ENCODE results near the gene SIX3. TPM values are rescaled to one million over a fixed set of nuclear protein-coding genes. Genes with fewer than 3 reads are reported as not detected.

The SIX3 gene
- polyA plus RNA-seq, result not detected
- long read RNA-seq, donor 1, result 0 reads
- long read RNA-seq, donor 2, result 0 reads
- long read RNA-seq, donor 3, result 0 reads
- long read RNA-seq, donor 4, result 0 reads
- long read RNA-seq, donor 5, result 0 reads
- long read RNA-seq, donor 6, result 0 reads
- long read RNA-seq, donor 7, result 0 reads
- long read RNA-seq, donor 8, result 0 reads
- long read RNA-seq, donor 9, result 0 reads
- long read RNA-seq, donor 10, result 0 reads

GRCh38 chr2:44941551-44942234 is at the start of gene SIX3:
SIX3 (plus strand) TSS chr2:44941702; CDS start chr2:44942105, 403 bp downstream.
- peaks cover 25 to 98% (median 70%) of the 10 kb centered on the region in 3 donors for H3K27me3 ChIP-seq (ENCODE audit: control insufficient read depth in 3 of 3, insufficient read depth in 3 of 3, low read length in 3 of 3)
- H3K36me3 ChIP-seq (ENCODE audit: control insufficient read depth in 3 of 3, insufficient read depth in 2 of 3, low read depth in 1 of 3, low read length in 3 of 3), result no peaks in the 10 kb centered on the region
- peak in 1 of 2 donors; percentile 18 for DNase-seq
- H3K27ac ChIP-seq (ENCODE audit: low read depth in 1 of 3, low read length in 2 of 3), result no peak within 1 kb of the TSS
- FAIRE-seq, result no peak
- peaks cover 1 to 4% of the 10 kb centered on the region in 2 donors for H3K9me3 ChIP-seq (ENCODE audit: control insufficient read depth in 2 of 2, insufficient read depth in 1 of 2, low read depth in 1 of 2, low read length in 1 of 2)
- peaks cover 0 to 11% (median 6%) of the 10 kb centered on the region in 3 donors for H3K4me1 ChIP-seq (ENCODE audit: control insufficient read depth in 3 of 3, insufficient read depth in 2 of 3, low read depth in 1 of 3, low read length in 2 of 3)
- H3K4me3 ChIP-seq (ENCODE audit: low read depth in 1 of 3, low read length in 3 of 3), result peak within 1 kb of the TSS in 1 of 3 donors; percentile 43
- 2 to 3% (median 3%) methylated on average over 38 to 39 of the region's 39 CpGs for WGBS, 3 donors

- Histone ChIP-seq H3K4me3 (ENCODE audit: low read depth in 1 of 3, low read length in 3 of 3) (no peak overlapping the region), H3K4me1 (ENCODE audit: control insufficient read depth in 3 of 3, insufficient read depth in 2 of 3, low read depth in 1 of 3, low read length in 2 of 3) (no peaks in the 10 kb centered on the region), H3K27ac (ENCODE audit: low read depth in 1 of 3, low read length in 2 of 3) (no peak overlapping the region), H3K9me3 (ENCODE audit: control insufficient read depth in 2 of 2, insufficient read depth in 1 of 2, low read depth in 1 of 2, low read length in 1 of 2) (peaks cover 0 to 9% of the 10 kb centered on the region in 2 donors), H3K27me3 (ENCODE audit: control insufficient read depth in 3 of 3, insufficient read depth in 3 of 3, low read length in 3 of 3) (peaks cover 0 to 2% (median 2%) of the 10 kb centered on the region in 3 donors), H3K36me3 (ENCODE audit: control insufficient read depth in 3 of 3, insufficient read depth in 2 of 3, low read depth in 1 of 3, low read length in 3 of 3) (no peaks in the 10 kb centered on the region)
- no peak for FAIRE-seq
- DNase-seq, result no peak
- 29 to 58% (median 46%) methylated on average over 8 of the region's 8 CpGs for WGBS, 3 donors
These were observed 47.4 kb upstream of the SIX3 start for GRCh38 chr2:44894058-44894457.

- FAIRE-seq, result no peak
- H3K4me3 ChIP-seq (ENCODE audit: low read depth in 1 of 3, low read length in 3 of 3), result no peak overlapping the region
- H3K27ac ChIP-seq (ENCODE audit: low read depth in 1 of 3, low read length in 2 of 3), result no peak overlapping the region
These were observed 46.4 kb upstream of the SIX3 start for GRCh38 chr2:44895061-44895460.

GRCh38 chr2:44897406-44897805 is 44.1 kb upstream of the SIX3 start:
- Histone ChIP-seq H3K4me3 (ENCODE audit: low read depth in 1 of 3, low read length in 3 of 3) (no peak overlapping the region), H3K36me3 (ENCODE audit: control insufficient read depth in 3 of 3, insufficient read depth in 2 of 3, low read depth in 1 of 3, low read length in 3 of 3) (no peaks in the 10 kb centered on the region), H3K27me3 (ENCODE audit: control insufficient read depth in 3 of 3, insufficient read depth in 3 of 3, low read length in 3 of 3) (peaks cover 0 to 15% (median 2%) of the 10 kb centered on the region in 3 donors), H3K27ac (ENCODE audit: low read depth in 1 of 3, low read length in 2 of 3) (no peak overlapping the region), H3K9me3 (ENCODE audit: control insufficient read depth in 2 of 2, insufficient read depth in 1 of 2, low read depth in 1 of 2, low read length in 1 of 2) (no peaks in the 10 kb centered on the region), H3K4me1 (ENCODE audit: control insufficient read depth in 3 of 3, insufficient read depth in 2 of 3, low read depth in 1 of 3, low read length in 2 of 3) (no peaks in the 10 kb centered on the region)
- FAIRE-seq (no peak), DNase-seq (no peak)
- 79 to 87% (median 80%) methylated on average over 6 of the region's 6 CpGs for WGBS, 3 donors

More at GRCh38 chr2:44895061-44895460, 46.4 kb upstream of the SIX3 start:
- peaks cover 0 to 9% of the 10 kb centered on the region in 2 donors for H3K9me3 ChIP-seq (ENCODE audit: control insufficient read depth in 2 of 2, insufficient read depth in 1 of 2, low read depth in 1 of 2, low read length in 1 of 2)
- H3K36me3 ChIP-seq (ENCODE audit: control insufficient read depth in 3 of 3, insufficient read depth in 2 of 3, low read depth in 1 of 3, low read length in 3 of 3), result no peaks in the 10 kb centered on the region
- no peaks in the 10 kb centered on the region for H3K4me1 ChIP-seq (ENCODE audit: control insufficient read depth in 3 of 3, insufficient read depth in 2 of 3, low read depth in 1 of 3, low read length in 2 of 3)
- DNase-seq, result no peak
- H3K27me3 ChIP-seq (ENCODE audit: control insufficient read depth in 3 of 3, insufficient read depth in 3 of 3, low read length in 3 of 3), result peaks cover 0 to 2% (median 2%) of the 10 kb centered on the region in 3 donors
- WGBS, 3 donors, result 54 to 77% (median 69%) methylated on average over 2 of the region's 2 CpGs

- Histone ChIP-seq H3K27ac (ENCODE audit: low read depth in 1 of 3, low read length in 2 of 3) (no peak overlapping the region), H3K36me3 (ENCODE audit: control insufficient read depth in 3 of 3, insufficient read depth in 2 of 3, low read depth in 1 of 3, low read length in 3 of 3) (no peaks in the 10 kb centered on the region), H3K27me3 (ENCODE audit: control insufficient read depth in 3 of 3, insufficient read depth in 3 of 3, low read length in 3 of 3) (peaks cover 0 to 21% (median 5%) of the 10 kb centered on the region in 3 donors), H3K9me3 (ENCODE audit: control insufficient read depth in 2 of 2, insufficient read depth in 1 of 2, low read depth in 1 of 2, low read length in 1 of 2) (no peaks in the 10 kb centered on the region), H3K4me3 (ENCODE audit: low read depth in 1 of 3, low read length in 3 of 3) (no peak overlapping the region), H3K4me1 (ENCODE audit: control insufficient read depth in 3 of 3, insufficient read depth in 2 of 3, low read depth in 1 of 3, low read length in 2 of 3) (no peaks in the 10 kb centered on the region)
- no peak for DNase-seq
- FAIRE-seq, result no peak
- 54 to 65% (median 61%) methylated on average over 7 of the region's 7 CpGs for WGBS, 3 donors
These were observed 39.0 kb upstream of the SIX3 start for GRCh38 chr2:44902217-44903137.

GRCh38 chr2:44904578-44904977 is 36.9 kb upstream of the SIX3 start:
- no peak for FAIRE-seq
- DNase-seq, result no peak
- Histone ChIP-seq H3K9me3 (ENCODE audit: control insufficient read depth in 2 of 2, insufficient read depth in 1 of 2, low read depth in 1 of 2, low read length in 1 of 2) (peaks cover 0 to under 1% of the 10 kb centered on the region in 2 donors), H3K4me1 (ENCODE audit: control insufficient read depth in 3 of 3, insufficient read depth in 2 of 3, low read depth in 1 of 3, low read length in 2 of 3) (no peaks in the 10 kb centered on the region), H3K27me3 (ENCODE audit: control insufficient read depth in 3 of 3, insufficient read depth in 3 of 3, low read length in 3 of 3) (peaks cover 0 to 21% (median 4%) of the 10 kb centered on the region in 3 donors), H3K4me3 (ENCODE audit: low read depth in 1 of 3, low read length in 3 of 3) (no peak overlapping the region), H3K27ac (ENCODE audit: low read depth in 1 of 3, low read length in 2 of 3) (no peak overlapping the region), H3K36me3 (ENCODE audit: control insufficient read depth in 3 of 3, insufficient read depth in 2 of 3, low read depth in 1 of 3, low read length in 3 of 3) (no peaks in the 10 kb centered on the region)
- 75 to 86% (median 80%) methylated on average over 1 of the region's 1 CpG for WGBS, 3 donors

- no peak overlapping the region for H3K27ac ChIP-seq (ENCODE audit: low read depth in 1 of 3, low read length in 2 of 3)
- DNase-seq (no peak), FAIRE-seq (no peak)
- H3K4me1 ChIP-seq (ENCODE audit: control insufficient read depth in 3 of 3, insufficient read depth in 2 of 3, low read depth in 1 of 3, low read length in 2 of 3), result no peaks in the 10 kb centered on the region
- H3K9me3 ChIP-seq (ENCODE audit: control insufficient read depth in 2 of 2, insufficient read depth in 1 of 2, low read depth in 1 of 2, low read length in 1 of 2), result peaks cover 0 to 13% of the 10 kb centered on the region in 2 donors
- WGBS, 3 donors, result 52 to 63% (median 58%) methylated on average over 10 of the region's 10 CpGs
- no peaks in the 10 kb centered on the region for H3K36me3 ChIP-seq (ENCODE audit: control insufficient read depth in 3 of 3, insufficient read depth in 2 of 3, low read depth in 1 of 3, low read length in 3 of 3)
- peaks cover 0 to 7% (median 4%) of the 10 kb centered on the region in 3 donors for H3K27me3 ChIP-seq (ENCODE audit: control insufficient read depth in 3 of 3, insufficient read depth in 3 of 3, low read length in 3 of 3)
- no peak overlapping the region for H3K4me3 ChIP-seq (ENCODE audit: low read depth in 1 of 3, low read length in 3 of 3)
These were observed 34.5 kb upstream of the SIX3 start for GRCh38 chr2:44906972-44907371.

- 92 to 98% (median 97%) methylated on average over 1 of the region's 1 CpG for WGBS, 3 donors
- Histone ChIP-seq H3K4me3 (ENCODE audit: low read depth in 1 of 3, low read length in 3 of 3) (no peak overlapping the region), H3K9me3 (ENCODE audit: control insufficient read depth in 2 of 2, insufficient read depth in 1 of 2, low read depth in 1 of 2, low read length in 1 of 2) (peaks cover 0 to 13% of the 10 kb centered on the region in 2 donors), H3K27ac (ENCODE audit: low read depth in 1 of 3, low read length in 2 of 3) (no peak overlapping the region), H3K27me3 (ENCODE audit: control insufficient read depth in 3 of 3, insufficient read depth in 3 of 3, low read length in 3 of 3) (peaks cover 0 to 16% (median 6%) of the 10 kb centered on the region in 3 donors), H3K36me3 (ENCODE audit: control insufficient read depth in 3 of 3, insufficient read depth in 2 of 3, low read depth in 1 of 3, low read length in 3 of 3) (no peaks in the 10 kb centered on the region), H3K4me1 (ENCODE audit: control insufficient read depth in 3 of 3, insufficient read depth in 2 of 3, low read depth in 1 of 3, low read length in 2 of 3) (no peaks in the 10 kb centered on the region)
- DNase-seq, result no peak
- no peak for FAIRE-seq
These were observed 31.7 kb upstream of the SIX3 start for GRCh38 chr2:44909831-44910230.
